ENCODE data around the gene DEPDC5. TPM values are rescaled to one million over a fixed set of nuclear protein-coding genes. Genes with fewer than 3 reads are reported as not detected.
A peak's percentile ranks its signal among the peaks of the same experiment; 100 is the strongest.
"Not testable (repeated sequence)": the region's sequence is repeated elsewhere in the genome, so short reads cannot be mapped to it uniquely, and the experiment has no call there.

Gene DEPDC5
- total RNA-seq, 1 experiment from 2014 or later = 7.9 TPM

DNA sequence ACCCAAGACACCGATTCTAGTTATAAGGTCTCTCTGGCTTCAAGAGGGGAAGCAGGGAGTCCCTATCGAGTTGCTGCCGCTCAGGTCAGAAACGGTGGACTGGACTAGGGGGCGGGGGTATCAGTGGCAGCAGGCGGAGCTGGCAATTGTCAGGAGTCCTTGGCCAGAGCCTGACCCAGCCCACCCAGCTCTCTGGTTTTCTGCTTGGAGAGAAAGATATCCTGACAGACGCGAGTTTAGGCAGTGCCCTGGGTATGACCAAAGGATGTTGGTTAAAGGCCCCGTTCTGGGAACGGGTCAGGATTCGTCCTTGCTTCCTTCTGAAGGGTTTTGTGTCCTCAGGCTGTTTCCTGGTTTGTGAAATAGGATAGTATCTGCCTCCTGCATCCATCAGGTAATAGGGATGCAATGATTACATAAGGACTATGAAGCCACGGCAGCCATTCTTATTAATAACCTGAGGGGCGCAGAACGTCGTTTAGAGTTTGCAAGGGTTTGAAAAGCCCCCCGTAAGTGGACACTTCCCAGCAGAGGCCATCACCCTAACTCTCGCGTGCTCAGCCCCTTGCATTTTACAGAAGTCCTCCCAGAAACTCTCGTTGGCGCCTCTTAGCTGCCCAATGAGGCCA is 700 bp upstream of the DEPDC5 start:
- no peaks in the 10 kb centered on the region for H3K9me3 ChIP-seq (ENCODE audit: low read length)
- no peaks in the 10 kb centered on the region for H3F3A ChIP-seq (ENCODE audit: low read length, unreplicated experiment)
- peak; percentile 5 for DNase-seq
- peaks cover 38% of the 10 kb centered on the region for H3K79me2 ChIP-seq (ENCODE audit: low read length)
- BruUV-seq (replicated peaks) = TSS peak; percentile 74
- H3K4me1 ChIP-seq (ENCODE audit: insufficient read depth, low read length) = peaks cover 27% of the 10 kb centered on the region
- H3K9me2 ChIP-seq (replicated peaks; ENCODE audit: low read length) = no peaks in the 10 kb centered on the region
- peak overlapping the region; percentile 86 for H2AFZ ChIP-seq (ENCODE audit: low read length)
- H3K27me3 ChIP-seq (ENCODE audit: low read length) = no peaks in the 10 kb centered on the region
- no peak for TF ChIP-seq EZH2phosphoT487 (IDR thresholded peaks at IDR 0.05; ENCODE audit: borderline replicate concordance, low read length)
- TF ChIP-seq, protein P1, sequence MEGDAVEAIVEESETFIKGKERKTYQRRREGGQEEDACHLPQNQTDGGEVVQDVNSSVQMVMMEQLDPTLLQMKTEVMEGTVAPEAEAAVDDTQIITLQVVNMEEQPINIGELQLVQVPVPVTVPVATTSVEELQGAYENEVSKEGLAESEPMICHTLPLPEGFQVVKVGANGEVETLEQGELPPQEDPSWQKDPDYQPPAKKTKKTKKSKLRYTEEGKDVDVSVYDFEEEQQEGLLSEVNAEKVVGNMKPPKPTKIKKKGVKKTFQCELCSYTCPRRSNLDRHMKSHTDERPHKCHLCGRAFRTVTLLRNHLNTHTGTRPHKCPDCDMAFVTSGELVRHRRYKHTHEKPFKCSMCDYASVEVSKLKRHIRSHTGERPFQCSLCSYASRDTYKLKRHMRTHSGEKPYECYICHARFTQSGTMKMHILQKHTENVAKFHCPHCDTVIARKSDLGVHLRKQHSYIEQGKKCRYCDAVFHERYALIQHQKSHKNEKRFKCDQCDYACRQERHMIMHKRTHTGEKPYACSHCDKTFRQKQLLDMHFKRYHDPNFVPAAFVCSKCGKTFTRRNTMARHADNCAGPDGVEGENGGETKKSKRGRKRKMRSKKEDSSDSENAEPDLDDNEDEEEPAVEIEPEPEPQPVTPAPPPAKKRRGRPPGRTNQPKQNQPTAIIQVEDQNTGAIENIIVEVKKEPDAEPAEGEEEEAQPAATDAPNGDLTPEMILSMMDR (conservative IDR thresholded peaks at IDR 0.05; ENCODE audit: low read depth, low read length) = no peak
- no peak for TF ChIP-seq EZH2 (IDR thresholded peaks at IDR 0.05; ENCODE audit: low read length, unreplicated experiment)
- peak overlapping the region; percentile 91 for H3K4me2 ChIP-seq (ENCODE audit: low read length)
- H4K20me1 ChIP-seq (ENCODE audit: low read length) = no peaks in the 10 kb centered on the region
- H3K4me3 ChIP-seq (ENCODE audit: low read length) = peak overlapping the region; percentile 97
- ATAC-seq = no peak
- no peaks in the 10 kb centered on the region for H3K36me3 ChIP-seq (ENCODE audit: low read depth, low read length)
- H3K9ac ChIP-seq (ENCODE audit: low read length) = peak overlapping the region; percentile 88
- intact Hi-C loops (cut with micrococcal nuclease) = loop anchor here (5.0 kb wide), 2 partner anchors 91 to 194 kb away; partner anchors contain the start of gene PISD
- peak overlapping the region; percentile 84 for H3K27ac ChIP-seq (ENCODE audit: low read length)
- ChIA-PET POLR2A (ENCODE audit: unreplicated experiment) (interaction anchor here (1.1 kb wide), 1 partner anchor 91 kb away, joined by 5 read pairs; the partner anchor contains the start of gene PISD), CTCF (no interaction called here)

DNA sequence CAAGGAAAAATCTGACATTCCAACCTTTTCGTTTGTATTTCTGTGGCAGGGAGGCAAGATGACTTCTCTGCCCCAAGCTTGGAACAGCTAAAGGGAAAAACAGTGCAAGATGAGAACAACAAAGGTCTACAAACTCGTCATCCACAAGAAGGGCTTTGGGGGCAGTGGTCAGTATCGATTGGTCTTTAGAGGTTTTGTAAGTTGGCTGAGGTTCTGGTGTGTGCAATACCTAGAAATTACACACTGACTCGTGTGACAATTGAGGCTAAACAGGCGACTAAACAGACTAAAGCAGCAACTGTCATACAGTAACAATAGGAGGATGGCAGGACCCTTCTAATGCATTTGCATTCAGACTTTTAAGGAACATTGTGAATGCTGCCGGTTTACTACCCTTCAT is 994 bp downstream of the DEPDC5 start:
- POLR2A ChIA-PET (ENCODE audit: unreplicated experiment) = no interaction called here
- Histone ChIP-seq H3K4me3 (ENCODE audit: low read length) (peak overlapping the region; percentile 97), H3K4me2 (ENCODE audit: low read length) (peak overlapping the region; percentile 91), H3K79me2 (ENCODE audit: low read length) (peaks cover 21% of the 10 kb centered on the region), H3K9ac (ENCODE audit: low read length) (peak overlapping the region; percentile 88), H3K9me3 (ENCODE audit: low read length) (no peaks in the 10 kb centered on the region), H3K9me2 (replicated peaks; ENCODE audit: low read length) (no peaks in the 10 kb centered on the region), H3K36me3 (ENCODE audit: low read depth, low read length) (no peaks in the 10 kb centered on the region), H3K4me1 (ENCODE audit: insufficient read depth, low read length) (peaks cover 19% of the 10 kb centered on the region), H3F3A (ENCODE audit: low read length, unreplicated experiment) (no peaks in the 10 kb centered on the region), H4K20me1 (ENCODE audit: low read length) (no peaks in the 10 kb centered on the region), H3K27ac (ENCODE audit: low read length) (no peak overlapping the region), H3K27me3 (ENCODE audit: low read length) (no peaks in the 10 kb centered on the region), H2AFZ (ENCODE audit: low read length) (peak overlapping the region; percentile 85; the same call in 1 of the 2 replicates)
- TF ChIP-seq EZH2phosphoT487 (IDR thresholded peaks at IDR 0.05; ENCODE audit: borderline replicate concordance, low read length) (no peak), EZH2 (IDR thresholded peaks at IDR 0.05; ENCODE audit: low read length, unreplicated experiment) (no peak)
- CTCF ChIA-PET = interaction anchor here (1.5 kb wide), 1 partner anchor 216 kb away, joined by 10 read pairs; no protein-coding TSS in a partner anchor
- ATAC-seq (no peak), DNase-seq (no peak)
- intact Hi-C loops (cut with micrococcal nuclease) = loop anchor here (5.0 kb wide), 2 partner anchors 93 to 192 kb away; partner anchors contain the start of gene PISD
- BruUV-seq (replicated peaks) = no TSS peak

DNA sequence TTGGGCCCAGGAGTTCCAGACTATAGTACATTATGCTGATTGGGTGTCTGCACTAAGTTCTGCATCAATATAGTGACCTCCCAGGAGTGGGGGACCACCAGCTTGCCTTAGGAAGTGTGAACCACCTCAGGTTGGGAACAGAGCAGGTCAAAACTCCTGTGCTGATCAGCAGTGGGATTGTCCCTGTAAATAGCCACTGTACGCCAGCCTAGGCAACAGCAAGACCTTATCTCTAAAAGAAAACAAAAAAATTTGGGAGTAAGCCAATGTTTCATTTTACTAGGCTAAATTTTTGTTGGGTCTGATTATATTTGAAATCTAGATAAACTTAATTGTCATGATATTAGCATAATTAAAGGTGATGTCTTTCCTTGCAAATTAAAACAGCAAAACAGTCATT is 3.4 kb downstream of the DEPDC5 start:
- Histone ChIP-seq H3K4me2 (ENCODE audit: low read length) (no peak overlapping the region), H3K27ac (ENCODE audit: low read length) (no peak overlapping the region), H3K4me3 (ENCODE audit: low read length) (no peak overlapping the region), H4K20me1 (ENCODE audit: low read length) (no peaks in the 10 kb centered on the region), H3K79me2 (ENCODE audit: low read length) (peaks cover 21% of the 10 kb centered on the region), H3K4me1 (ENCODE audit: insufficient read depth, low read length) (peaks cover 15% of the 10 kb centered on the region), H3K9ac (ENCODE audit: low read length) (no peak overlapping the region), H3K36me3 (ENCODE audit: low read depth, low read length) (no peaks in the 10 kb centered on the region), H2AFZ (ENCODE audit: low read length) (no peak overlapping the region), H3K9me3 (ENCODE audit: low read length) (no peaks in the 10 kb centered on the region), H3F3A (ENCODE audit: low read length, unreplicated experiment) (no peaks in the 10 kb centered on the region), H3K27me3 (ENCODE audit: low read length) (no peaks in the 10 kb centered on the region), H3K9me2 (replicated peaks; ENCODE audit: low read length) (no peaks in the 10 kb centered on the region)
- ATAC-seq (no peak), DNase-seq (no peak)
- intact Hi-C loops (cut with micrococcal nuclease) = no loop called here
- POLR2A ChIA-PET (ENCODE audit: unreplicated experiment) = no interaction called here
- CTCF ChIA-PET = no interaction called here
- TF ChIP-seq, protein P1 (conservative IDR thresholded peaks at IDR 0.05; ENCODE audit: low read depth, low read length) = no peak
- TF ChIP-seq EZH2phosphoT487 (IDR thresholded peaks at IDR 0.05; ENCODE audit: borderline replicate concordance, low read length) (no peak), EZH2 (IDR thresholded peaks at IDR 0.05; ENCODE audit: low read length, unreplicated experiment) (no peak)
- no TSS peak for BruUV-seq (replicated peaks)

DNA sequence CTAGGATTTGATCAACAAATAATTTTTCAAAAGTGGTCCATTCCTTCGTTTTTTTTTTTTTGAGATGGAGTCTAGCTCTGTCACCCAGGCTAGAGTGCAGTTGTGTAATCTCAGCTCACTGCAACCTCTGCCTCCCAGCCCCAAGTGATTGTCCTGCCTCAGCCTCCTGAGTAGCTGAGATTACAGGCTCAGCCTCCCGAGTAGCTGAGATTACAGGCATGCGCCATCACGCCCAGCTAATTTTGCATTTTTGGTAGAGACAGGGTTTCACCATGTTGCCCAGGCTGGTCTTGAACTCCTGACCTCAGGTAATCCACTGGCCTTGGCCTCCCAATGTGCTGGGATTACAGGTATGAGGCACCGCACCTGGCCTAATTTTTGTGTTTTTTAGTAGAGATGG is 5.0 kb downstream of the DEPDC5 start:
- H3K9me3 ChIP-seq (ENCODE audit: low read length); BruUV-seq (replicated peaks); H4K20me1 ChIP-seq (ENCODE audit: low read length); H3K9ac ChIP-seq (ENCODE audit: low read length); H3F3A ChIP-seq (ENCODE audit: low read length, unreplicated experiment); H3K27me3 ChIP-seq (ENCODE audit: low read length); ATAC-seq; H2AFZ ChIP-seq (ENCODE audit: low read length); DNase-seq; H3K27ac ChIP-seq (ENCODE audit: low read length); H3K4me2 ChIP-seq (ENCODE audit: low read length); intact Hi-C loops (cut with micrococcal nuclease); H3K36me3 ChIP-seq (ENCODE audit: low read depth, low read length); H3K4me3 ChIP-seq (ENCODE audit: low read length); H3K4me1 ChIP-seq (ENCODE audit: insufficient read depth, low read length); H3K9me2 ChIP-seq (replicated peaks; ENCODE audit: low read length): not testable (repeated sequence)
- POLR2A ChIA-PET (ENCODE audit: unreplicated experiment) = interaction anchor here (0.6 kb wide), 1 partner anchor 25 kb away, joined by 3 read pairs; no protein-coding TSS in a partner anchor
- peaks cover 21% of the 10 kb centered on the region for H3K79me2 ChIP-seq (ENCODE audit: low read length)
- CTCF ChIA-PET = interaction anchor here (0.5 kb wide), 1 partner anchor 112 kb away, joined by 3 read pairs; no protein-coding TSS in a partner anchor
